Smooth muscle cell of trachea (primary cell): ENCODE measurements around the gene ZNF416. TPM values are rescaled to one million over a fixed set of nuclear protein-coding genes. Genes with fewer than 3 reads are reported as not detected.

Experiments
- total RNA-seq: library from RNA; depleted of rRNA; stranded (reverse); fragments of >200 nt; gene quantifications from 2 replicates; pipeline ENCODE4 v1.2.1, GENCODE V29; 2014

Gene ZNF416
- total RNA-seq, result 6.8 and 6.9 TPM in 2 replicates

GRCh38 chr19:57578487-57579205 lies at the start of gene ZNF416:
ZNF416 (minus strand) TSS chr19:57578911; CDS start chr19:57578704, 207 bp downstream.

GRCh38 chr19:57613941-57614743 lies 35.4 kb upstream of the ZNF416 start, which contains the start of gene ZNF134:
ZNF134 (plus strand) TSS chr19:57614242; CDS start chr19:57619469, 5,227 bp downstream.

GRCh38 chr19:57599761-57600383 lies 21.2 kb upstream of the ZNF416 start, which contains the start of gene ZNF530:
ZNF530 (plus strand) TSS chr19:57599885; CDS start chr19:57604346, 4,461 bp downstream.

GRCh38 chr19:57583521-57584416 lies 5.1 kb upstream of the ZNF416 start, which contains the start of gene ZIK1:
ZIK1 (plus strand) TSS chr19:57584145; CDS start chr19:57584357, 212 bp downstream.

GRCh38 chr19:57559404-57560025 lies 19.2 kb downstream of the ZNF416 start, which contains the start of gene ZNF550:
ZNF550 (minus strand) TSS chr19:57559863; CDS start chr19:57559682, 181 bp downstream.

GRCh38 chr19:57527136-57527881 lies 51.4 kb downstream of the ZNF416 start, which contains the start of gene ZNF549:
ZNF549 (plus strand) TSS chr19:57527356; CDS start chr19:57527574, 218 bp downstream.

Other genes starting within 250 kb of the ZNF416 start
- gene ZNF304, start 227.6 kb downstream of the ZNF416 start, total RNA-seq, result 12.6 and 14.0 TPM in 2 replicates
- 14.7 and 16.7 TPM in 2 replicates for gene TRAPPC2B, start 215.4 kb downstream of the ZNF416 start, total RNA-seq
- 5.1 and 7.0 TPM in 2 replicates for gene ZNF547, start 215.4 kb downstream of the ZNF416 start, total RNA-seq
- 25.6 and 28.8 TPM in 2 replicates for gene ZNF548, start 189.1 kb downstream of the ZNF416 start, total RNA-seq
- gene ZNF17, start 167.8 kb downstream of the ZNF416 start, total RNA-seq, result 14.1 and 16.0 TPM in 2 replicates
- 6.5 and 8.9 TPM in 2 replicates for gene ZNF749, start 143.6 kb downstream of the ZNF416 start, total RNA-seq
- 0.83 and 1.2 TPM in 2 replicates for gene VN1R1, start 121.8 kb downstream of the ZNF416 start, total RNA-seq
- gene ZNF772, start 101.3 kb downstream of the ZNF416 start, total RNA-seq, result 20.0 and 28.7 TPM in 2 replicates
- gene ZNF419, start 91.2 kb downstream of the ZNF416 start, total RNA-seq, result 13.7 and 19.1 TPM in 2 replicates
- 26.2 and 40.7 TPM in 2 replicates for gene ZNF773, start 79.0 kb downstream of the ZNF416 start, total RNA-seq
- 5.6 and 6.3 TPM in 2 replicates for gene ZNF549, start 51.6 kb downstream of the ZNF416 start, total RNA-seq
- 7.3 and 10.5 TPM in 2 replicates for gene ZNF550, start 19.0 kb downstream of the ZNF416 start, total RNA-seq
- 7.0 and 8.1 TPM in 2 replicates for gene ZIK1, start 5.2 kb upstream of the ZNF416 start, total RNA-seq
- 2.0 and 4.2 TPM in 2 replicates for gene ZNF530, start 21.0 kb upstream of the ZNF416 start, total RNA-seq
- gene ZNF134, start 35.3 kb upstream of the ZNF416 start, total RNA-seq, result 21.5 and 28.4 TPM in 2 replicates
- gene ZNF211, start 54.3 kb upstream of the ZNF416 start, total RNA-seq, result 12.4 and 12.7 TPM in 2 replicates
- not detected in 2 replicates for gene ZSCAN4, start 90.0 kb upstream of the ZNF416 start, total RNA-seq
- 6.0 and 8.9 TPM in 2 replicates for gene ZNF551, start 103.1 kb upstream of the ZNF416 start, total RNA-seq
- 4.9 and 5.3 TPM in 2 replicates for gene ZNF154, start 130.3 kb upstream of the ZNF416 start, total RNA-seq
- gene ZNF671, start 148.7 kb upstream of the ZNF416 start, total RNA-seq, result 13.9 and 15.3 TPM in 2 replicates
- 12.4 and 16.0 TPM in 2 replicates for gene ZNF776, start 167.9 kb upstream of the ZNF416 start, total RNA-seq
- 17.5 and 20.1 TPM in 2 replicates for gene ZNF586, start 190.8 kb upstream of the ZNF416 start, total RNA-seq
- 2.8 and 6.8 TPM in 2 replicates for gene ZNF552, start 236.0 kb upstream of the ZNF416 start, total RNA-seq